HL-60 (cell line): ENCODE results near the gene COL13A1.

Experiments used
- DNase-seq, 2 experiments: peaks; one replicate each; pipeline ENCODE4 v3.0.0-alpha.2; 2010 to 2020; ENCODE audit warnings: low read depth in 1 of 2, low spot score in 1 of 2
- H3K27ac ChIP-seq: fragments of 250-450 bp; sonication (Bioruptor Pico); replicated peaks from 2 replicates; pipeline ENCODE4 v1.5.1; 2020; ENCODE audit warnings: mild to moderate bottlenecking, moderate library complexity
- H3K27me3 ChIP-seq: fragments of 250-450 bp; sonication (Bioruptor Pico); 2 replicates; pipeline ENCODE4 v1.5.1; 2021; ENCODE audit warnings: mild to moderate bottlenecking, moderate library complexity; ENCODE audit not compliant: insufficient read depth, poor library complexity, severe bottlenecking
- H3K4me3 ChIP-seq: replicated peaks from 2 replicates; pipeline ENCODE4 v1.5.1; 2011; ENCODE audit warnings: mild to moderate bottlenecking, control low read depth, low read length; ENCODE audit not compliant: insufficient read depth
- CTCF ChIP-seq: IDR thresholded peaks from one replicate; pipeline ENCODE4 v1.5.1; 2011; ENCODE audit warnings: low read length, control low read depth, inconsistent platforms; ENCODE audit not compliant: insufficient read depth
- GABPA ChIP-seq: IDR thresholded peaks from 2 replicates; pipeline ENCODE4 v1.6.1; 2012; ENCODE audit warnings: low read depth
- POLR2AphosphoS5 ChIP-seq: IDR thresholded peaks from 2 replicates; pipeline ENCODE4 v1.6.1; 2012; ENCODE audit warnings: low read depth
- SPI1 ChIP-seq: IDR thresholded peaks from 2 replicates; pipeline ENCODE4 v1.6.1; 2012; ENCODE audit warnings: low read depth, mild to moderate bottlenecking, borderline replicate concordance
- TF ChIP-seq, protein P1 (sequence below): IDR thresholded peaks from 2 replicates; pipeline ENCODE4 v1.6.1; 2012; ENCODE audit warnings: low read depth; ENCODE audit not compliant: insufficient replicate concordance

COL13A1 gene

GRCh38 chr10:69979174-69979573 is 177.5 kb downstream of the COL13A1 start:
- Histone ChIP-seq H3K4me3 (no peak overlapping the region), H3K27me3 (no peaks in the 10 kb centered on the region), H3K27ac (no peak overlapping the region)
- DNase-seq: no peak
- TF ChIP-seq POLR2AphosphoS5 (no peak), GABPA (no peak), SPI1 (no peak), CTCF (no peak)
- TF ChIP-seq, protein P1, sequence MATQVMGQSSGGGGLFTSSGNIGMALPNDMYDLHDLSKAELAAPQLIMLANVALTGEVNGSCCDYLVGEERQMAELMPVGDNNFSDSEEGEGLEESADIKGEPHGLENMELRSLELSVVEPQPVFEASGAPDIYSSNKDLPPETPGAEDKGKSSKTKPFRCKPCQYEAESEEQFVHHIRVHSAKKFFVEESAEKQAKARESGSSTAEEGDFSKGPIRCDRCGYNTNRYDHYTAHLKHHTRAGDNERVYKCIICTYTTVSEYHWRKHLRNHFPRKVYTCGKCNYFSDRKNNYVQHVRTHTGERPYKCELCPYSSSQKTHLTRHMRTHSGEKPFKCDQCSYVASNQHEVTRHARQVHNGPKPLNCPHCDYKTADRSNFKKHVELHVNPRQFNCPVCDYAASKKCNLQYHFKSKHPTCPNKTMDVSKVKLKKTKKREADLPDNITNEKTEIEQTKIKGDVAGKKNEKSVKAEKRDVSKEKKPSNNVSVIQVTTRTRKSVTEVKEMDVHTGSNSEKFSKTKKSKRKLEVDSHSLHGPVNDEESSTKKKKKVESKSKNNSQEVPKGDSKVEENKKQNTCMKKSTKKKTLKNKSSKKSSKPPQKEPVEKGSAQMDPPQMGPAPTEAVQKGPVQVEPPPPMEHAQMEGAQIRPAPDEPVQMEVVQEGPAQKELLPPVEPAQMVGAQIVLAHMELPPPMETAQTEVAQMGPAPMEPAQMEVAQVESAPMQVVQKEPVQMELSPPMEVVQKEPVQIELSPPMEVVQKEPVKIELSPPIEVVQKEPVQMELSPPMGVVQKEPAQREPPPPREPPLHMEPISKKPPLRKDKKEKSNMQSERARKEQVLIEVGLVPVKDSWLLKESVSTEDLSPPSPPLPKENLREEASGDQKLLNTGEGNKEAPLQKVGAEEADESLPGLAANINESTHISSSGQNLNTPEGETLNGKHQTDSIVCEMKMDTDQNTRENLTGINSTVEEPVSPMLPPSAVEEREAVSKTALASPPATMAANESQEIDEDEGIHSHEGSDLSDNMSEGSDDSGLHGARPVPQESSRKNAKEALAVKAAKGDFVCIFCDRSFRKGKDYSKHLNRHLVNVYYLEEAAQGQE: no peak

DNA sequence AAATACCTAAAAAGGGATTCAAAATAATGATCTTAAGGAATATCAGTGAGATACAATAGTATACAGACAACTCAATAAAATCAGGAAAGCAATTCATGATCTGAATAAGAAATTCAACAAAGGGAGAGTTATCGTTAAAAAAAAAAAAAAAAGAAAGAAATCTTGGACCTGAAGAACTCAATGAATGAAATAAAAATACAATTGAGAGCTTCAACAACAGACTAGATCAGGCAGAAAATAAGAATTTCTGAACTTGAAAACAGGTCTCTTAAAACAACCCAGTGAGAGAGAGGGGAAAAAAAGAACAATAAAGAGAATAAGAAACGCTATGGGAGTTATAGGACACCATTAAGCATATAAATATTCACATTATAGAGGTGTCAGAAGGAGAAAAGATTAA is 179.0 kb downstream of the COL13A1 start:
- Histone ChIP-seq H3K4me3 (no peak overlapping the region), H3K27me3 (no peaks in the 10 kb centered on the region), H3K27ac (no peak overlapping the region)
- TF ChIP-seq, protein P1: no peak
- TF ChIP-seq SPI1: no peak
- TF ChIP-seq GABPA: no peak
- no peak for TF ChIP-seq POLR2AphosphoS5
- TF ChIP-seq CTCF: no peak
- DNase-seq: no peak

- Histone ChIP-seq H3K27me3 (peaks cover 11% of the 10 kb centered on the region), H3K27ac (no peak overlapping the region), H3K4me3 (no peak overlapping the region)
- TF ChIP-seq, protein P1: no peak
- TF ChIP-seq SPI1 (no peak), CTCF (no peak), GABPA (no peak), POLR2AphosphoS5 (no peak)
- no peak for DNase-seq
These were observed 186.4 kb downstream of the COL13A1 start for GRCh38 chr10:69988094-69988493.
